A673 (cell line): ENCODE data around the gene C11orf87. TPM values are rescaled to one million over a fixed set of nuclear protein-coding genes. Genes with fewer than 3 reads are reported as not detected.

Experiments used
- BruUV-seq: library from RNA; stranded (reverse); fragments of 400-500 nt; replicated peaks from 2 replicates; lab custom pipeline; 2021; lab: Mats Ljungman, UMichigan
- CTCF ChIA-PET: fragments of 300-600 bp; sonication (Branson Sonifier 250); formaldehyde crosslinking; loops from one replicate; lab custom pipeline; 2022; ENCODE audit warnings: antibody characterized with exemption; lab: Charles Lee
- POLR2A ChIA-PET: fragments of 300-600 bp; sonication (Branson Sonifier 250); formaldehyde crosslinking; loops from one replicate; lab custom pipeline; 2022; ENCODE audit warnings: antibody characterized with exemption; ENCODE audit not compliant: low non-redundant PET; lab: Charles Lee
- DNase-seq: peaks from one replicate; pipeline ENCODE4 v3.0.0-alpha.2; 2015; ENCODE audit warnings: low spot score
- H3K27ac ChIP-seq: fragments of 200-600 bp; sonication (generic); 2 replicates; pipeline ENCODE4 v1.5.1; 2016; ENCODE audit warnings: mixed run types, low read depth, mild to moderate bottlenecking, mixed read lengths, antibody characterized with exemption, low read length; ENCODE audit not compliant: poor library complexity, severe bottlenecking
- H3K27me3 ChIP-seq: fragments of 200-600 bp; sonication (generic); replicated peaks from 2 replicates; pipeline ENCODE4 v1.6.1; 2017; ENCODE audit warnings: mixed run types, low read depth, mild to moderate bottlenecking, mixed read lengths, antibody characterized with exemption, low read length; ENCODE audit not compliant: insufficient read depth, poor library complexity
- H3K36me3 ChIP-seq: fragments of 200-600 bp; sonication (generic); 2 replicates; pipeline ENCODE4 v1.6.1; 2016; ENCODE audit warnings: mixed run types, mild to moderate bottlenecking, mixed read lengths, antibody characterized with exemption, low read length; ENCODE audit not compliant: insufficient read depth, poor library complexity, severe bottlenecking
- H3K4me1 ChIP-seq: fragments of 200-600 bp; sonication (generic); 2 replicates; pipeline ENCODE4 v1.6.1; 2017; ENCODE audit warnings: mixed run types, mild to moderate bottlenecking, mixed read lengths, antibody characterized with exemption, low read length; ENCODE audit not compliant: insufficient read depth, poor library complexity, severe bottlenecking
- H3K4me3 ChIP-seq: fragments of 200-600 bp; sonication (generic); 2 replicates; pipeline ENCODE4 v1.5.1; 2016; ENCODE audit warnings: low read depth, mixed run types, mild to moderate bottlenecking, mixed read lengths, low read length; ENCODE audit not compliant: poor library complexity, severe bottlenecking
- H3K9me3 ChIP-seq: fragments of 200-600 bp; sonication (generic); 2 replicates; pipeline ENCODE4 v1.6.1; 2016; ENCODE audit warnings: mixed run types, low read depth, mild to moderate bottlenecking, mixed read lengths, antibody characterized with exemption, low read length; ENCODE audit not compliant: poor library complexity, severe bottlenecking
- EZH2 ChIP-seq: fragments of 200-600 bp; sonication (generic); IDR thresholded peaks from 2 replicates; pipeline ENCODE4 v1.6.1; 2017; ENCODE audit warnings: borderline replicate concordance, low read depth, mild to moderate bottlenecking, mixed read lengths, antibody characterized with exemption, low read length; ENCODE audit not compliant: poor library complexity, severe bottlenecking
- intact Hi-C: fragments of 100-400 bp; cut with micrococcal nuclease; formaldehyde crosslinking; loops from one replicate; pipeline ENCODE4 v1.10.0; 2022; ENCODE audit not compliant: unreplicated experiment
- total RNA-seq: library from RNA; stranded (reverse); gene quantifications from 2 replicates; pipeline ENCODE4 v1.2.3, GENCODE V29; 2021
- TF ChIP-seq, protein P1 (sequence below): fragments of 300-800, 200-600 bp; sonication (generic); conservative IDR thresholded peaks from 2 replicates; pipeline ENCODE4 v1.5.1; 2017; ENCODE audit warnings: low read depth, mild to moderate bottlenecking, antibody characterized with exemption, low read length, moderate library complexity, mixed read lengths

Gene C11orf87
- total RNA-seq, 1 experiment from 2014 or later: not detected

- CTCF ChIA-PET: no interaction called here
- Histone ChIP-seq H3K9me3 (no peaks in the 10 kb centered on the region), H3K27ac (no peak overlapping the region), H3K36me3 (no peaks in the 10 kb centered on the region), H3K4me1 (peaks cover 4% of the 10 kb centered on the region), H3K4me3 (peak overlapping the region; percentile 22), H3K27me3 (peaks cover 79% of the 10 kb centered on the region)
- POLR2A ChIA-PET: no interaction called here
- intact Hi-C loops: no loop called here
- TF ChIP-seq, protein P1, sequence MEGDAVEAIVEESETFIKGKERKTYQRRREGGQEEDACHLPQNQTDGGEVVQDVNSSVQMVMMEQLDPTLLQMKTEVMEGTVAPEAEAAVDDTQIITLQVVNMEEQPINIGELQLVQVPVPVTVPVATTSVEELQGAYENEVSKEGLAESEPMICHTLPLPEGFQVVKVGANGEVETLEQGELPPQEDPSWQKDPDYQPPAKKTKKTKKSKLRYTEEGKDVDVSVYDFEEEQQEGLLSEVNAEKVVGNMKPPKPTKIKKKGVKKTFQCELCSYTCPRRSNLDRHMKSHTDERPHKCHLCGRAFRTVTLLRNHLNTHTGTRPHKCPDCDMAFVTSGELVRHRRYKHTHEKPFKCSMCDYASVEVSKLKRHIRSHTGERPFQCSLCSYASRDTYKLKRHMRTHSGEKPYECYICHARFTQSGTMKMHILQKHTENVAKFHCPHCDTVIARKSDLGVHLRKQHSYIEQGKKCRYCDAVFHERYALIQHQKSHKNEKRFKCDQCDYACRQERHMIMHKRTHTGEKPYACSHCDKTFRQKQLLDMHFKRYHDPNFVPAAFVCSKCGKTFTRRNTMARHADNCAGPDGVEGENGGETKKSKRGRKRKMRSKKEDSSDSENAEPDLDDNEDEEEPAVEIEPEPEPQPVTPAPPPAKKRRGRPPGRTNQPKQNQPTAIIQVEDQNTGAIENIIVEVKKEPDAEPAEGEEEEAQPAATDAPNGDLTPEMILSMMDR: no peak
- TF ChIP-seq EZH2: peak; percentile 96
- DNase-seq: peak; percentile 39
- BruUV-seq: no TSS peak
These were observed 978 bp downstream of the C11orf87 start for GRCh38 chr11:109422870-109423465.

DNA sequence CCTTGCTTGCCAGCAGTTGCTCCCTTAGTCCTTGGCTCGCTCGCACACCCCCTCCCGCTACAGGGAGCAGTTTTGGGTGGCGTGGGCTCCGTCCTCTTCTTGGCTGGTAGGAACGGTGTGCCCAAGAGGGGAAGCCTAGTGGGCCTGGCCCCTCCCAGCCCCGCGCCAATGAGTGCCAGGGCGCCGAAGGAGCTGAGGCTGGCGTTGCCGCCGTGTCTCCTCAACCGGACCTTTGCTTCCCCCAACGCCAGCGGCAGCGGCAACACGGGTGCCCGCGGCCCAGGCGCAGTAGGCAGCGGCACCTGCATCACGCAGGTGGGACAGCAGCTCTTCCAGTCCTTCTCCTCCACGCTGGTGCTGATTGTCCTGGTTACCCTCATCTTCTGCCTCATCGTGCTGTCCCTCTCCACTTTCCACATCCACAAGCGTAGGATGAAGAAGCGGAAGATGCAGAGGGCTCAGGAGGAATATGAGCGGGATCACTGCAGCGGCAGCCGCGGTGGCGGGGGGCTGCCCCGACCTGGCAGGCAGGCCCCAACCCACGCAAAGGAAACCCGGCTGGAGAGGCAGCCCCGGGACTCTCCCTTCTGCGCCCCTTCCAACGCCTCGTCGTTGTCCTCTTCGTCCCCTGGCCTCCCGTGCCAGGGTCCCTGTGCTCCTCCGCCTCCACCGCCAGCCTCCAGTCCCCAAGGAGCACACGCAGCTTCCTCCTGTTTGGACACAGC, 1.6 kb downstream of the C11orf87 start:
- BruUV-seq: no TSS peak
- TF ChIP-seq, protein P1: no peak
- peak; percentile 31 for TF ChIP-seq EZH2
- Histone ChIP-seq H3K4me1 (peaks cover 4% of the 10 kb centered on the region), H3K4me3 (peak overlapping the region; percentile 22), H3K36me3 (no peaks in the 10 kb centered on the region), H3K9me3 (no peaks in the 10 kb centered on the region), H3K27ac (no peak overlapping the region), H3K27me3 (peaks cover 72% of the 10 kb centered on the region)
- DNase-seq: no peak
- intact Hi-C loops: no loop called here
- ChIA-PET CTCF (no interaction called here), POLR2A (no interaction called here)

- H3K27ac ChIP-seq: no peak overlapping the region
- TF ChIP-seq, protein P1: no peak
- no peak for TF ChIP-seq EZH2
- H3K27me3 ChIP-seq: peaks cover 62% of the 10 kb centered on the region
- no peak overlapping the region for H3K4me3 ChIP-seq
- DNase-seq: peak; percentile 29
- H3K9me3 ChIP-seq: no peaks in the 10 kb centered on the region
- no TSS peak for BruUV-seq
- ChIA-PET CTCF (no interaction called here), POLR2A (no interaction called here)
- peaks cover 4% of the 10 kb centered on the region for H3K4me1 ChIP-seq
- no peaks in the 10 kb centered on the region for H3K36me3 ChIP-seq
- intact Hi-C loops: no loop called here
These were observed 2.9 kb downstream of the C11orf87 start for GRCh38 chr11:109424901-109425300.
